DMS53 treated with DMSO at 0.1 percent for 48 hours (cell line): ENCODE measurements around the gene GATA1.

Experiments used
- DNase-seq: peaks from one replicate; lab custom pipeline; 2025; ENCODE audit not compliant: unreplicated experiment; lab: John Stamatoyannopoulos, UW

Gene GATA1

GRCh38 chrX:48784726-48785125, 1.7 kb upstream of the GATA1 start:
- DNase-seq: no peak

GRCh38 chrX:48785186-48785539, 1.2 kb upstream of the GATA1 start:
- DNase-seq: no peak

- DNase-seq: no peak
Observed at GRCh38 chrX:48785540-48786214, 713 bp upstream of the GATA1 start.

GRCh38 chrX:48786825-48787504, 575 bp downstream of the GATA1 start:
- no peak for DNase-seq

GRCh38 chrX:48787505-48788443, 1.4 kb downstream of the GATA1 start:
- no peak for DNase-seq

GRCh38 chrX:48789366-48790220, 3.2 kb downstream of the GATA1 start:
- no peak for DNase-seq

- no peak for DNase-seq
Observed at GRCh38 chrX:48790477-48790876, 4.1 kb downstream of the GATA1 start.

- DNase-seq: no peak
Observed at GRCh38 chrX:48791063-48791820, 4.9 kb downstream of the GATA1 start.

GRCh38 chrX:48792219-48792618, 5.8 kb downstream of the GATA1 start:
- DNase-seq: no peak

- DNase-seq: no peak
Observed at GRCh38 chrX:48793935-48794334, 7.5 kb downstream of the GATA1 start.

- no peak for DNase-seq
Observed at GRCh38 chrX:48794340-48794910, 8.0 kb downstream of the GATA1 start.

GRCh38 chrX:48794911-48795515, 8.6 kb downstream of the GATA1 start:
- no peak for DNase-seq

GRCh38 chrX:48798318-48798717, 11.9 kb downstream of the GATA1 start:
- DNase-seq: no peak

GRCh38 chrX:48800574-48801279, 14.3 kb downstream of the GATA1 start:
- no peak for DNase-seq

- peak; percentile 95 for DNase-seq
Observed at GRCh38 chrX:48801280-48802088, 15.1 kb downstream of the GATA1 start, which contains the start of gene HDAC6. HDAC6 (plus strand) TSS chrX:48802067; CDS start chrX:48802693, 626 bp downstream.

- DNase-seq: peak; percentile 67
Observed at GRCh38 chrX:48802089-48802904, 15.9 kb downstream of the GATA1 start.

GRCh38 chrX:48802905-48803200, 16.5 kb downstream of the GATA1 start:
- DNase-seq: no peak
